NCI-H446 (cell line): Measurements from ENCODE around the gene GRID1.

Experiments used
- DNase-seq, 2 experiments: peaks; one replicate each; lab custom pipeline; 2025; lab: John Stamatoyannopoulos, UW

Gene GRID1

GRCh38 chr10:86314616-86315548 is 51.7 kb downstream of the GRID1 start:
- peak in 1 of 2 experiments; percentile 7 for DNase-seq

GRCh38 chr10:86313621-86314041 is 53.0 kb downstream of the GRID1 start:
- DNase-seq = no peak

- no peak for DNase-seq
Measured at GRCh38 chr10:86312701-86313270, 53.8 kb downstream of the GRID1 start.

- no peak for DNase-seq
Measured at GRCh38 chr10:86311906-86312305, 54.7 kb downstream of the GRID1 start.

- no peak for DNase-seq
Measured at GRCh38 chr10:86311190-86311589, 55.4 kb downstream of the GRID1 start.

- no peak for DNase-seq
Measured at GRCh38 chr10:86310702-86311101, 55.9 kb downstream of the GRID1 start.

- DNase-seq = no peak
Measured at GRCh38 chr10:86310291-86310690, 56.3 kb downstream of the GRID1 start.

- DNase-seq = no peak
Measured at GRCh38 chr10:86308056-86308455, 58.5 kb downstream of the GRID1 start.

GRCh38 chr10:86306628-86307278 is 59.8 kb downstream of the GRID1 start:
- no peak for DNase-seq

GRCh38 chr10:86305521-86305920 is 61.1 kb downstream of the GRID1 start:
- DNase-seq = no peak

GRCh38 chr10:86304436-86304835 is 62.2 kb downstream of the GRID1 start:
- no peak for DNase-seq

- DNase-seq = no peak
Measured at GRCh38 chr10:86303626-86304025, 63.0 kb downstream of the GRID1 start.

- DNase-seq = no peak
Measured at GRCh38 chr10:86301971-86302370, 64.6 kb downstream of the GRID1 start.

- no peak for DNase-seq
Measured at GRCh38 chr10:86300931-86301830, 65.4 kb downstream of the GRID1 start.

- no peak for DNase-seq
Measured at GRCh38 chr10:86300399-86300925, 66.1 kb downstream of the GRID1 start.

GRCh38 chr10:86299562-86299961 is 67.0 kb downstream of the GRID1 start:
- no peak for DNase-seq

- DNase-seq = no peak
Measured at GRCh38 chr10:86298501-86299001, 68.0 kb downstream of the GRID1 start.

GRCh38 chr10:86295791-86296190 is 70.8 kb downstream of the GRID1 start:
- DNase-seq = no peak

GRCh38 chr10:86295351-86295750 is 71.2 kb downstream of the GRID1 start:
- DNase-seq = no peak

GRCh38 chr10:86294346-86295265 is 72.0 kb downstream of the GRID1 start:
- no peak for DNase-seq
